Stomach smooth muscle (tissue), 2 donors: ENCODE data around the gene ALOX12B.

ENCODE experiments used
- H3K27ac ChIP-seq: one replicate; pipeline ENCODE4 v1.7.0; 2013; ENCODE audit warnings: mild to moderate bottlenecking, low read length, inconsistent platforms
- H3K27me3 ChIP-seq, 2 donors: one replicate each; pipeline ENCODE4 v1.7.0; 2013; ENCODE audit warnings: low read length in 2 of 2; ENCODE audit not compliant: insufficient read depth in 2 of 2, control insufficient read depth in 1 of 2
- H3K36me3 ChIP-seq, 2 donors: one replicate each; pipeline ENCODE4 v1.7.0; 2013; ENCODE audit warnings: low read length in 2 of 2; ENCODE audit not compliant: control insufficient read depth in 2 of 2, insufficient read depth in 2 of 2
- H3K4me1 ChIP-seq: one replicate; pipeline ENCODE4 v1.7.0; 2013; ENCODE audit warnings: low read length; ENCODE audit not compliant: control insufficient read depth, insufficient read depth
- H3K4me3 ChIP-seq, 2 donors: one replicate each; pipeline ENCODE4 v1.7.0; 2013; ENCODE audit warnings: low read length in 2 of 2
- H3K9ac ChIP-seq, 2 donors: one replicate each; pipeline ENCODE4 v1.7.0; 2013; ENCODE audit warnings: low read length in 2 of 2, mild to moderate bottlenecking in 1 of 2
- H3K9me3 ChIP-seq, 2 donors: one replicate each; pipeline ENCODE4 v1.7.0; 2013; ENCODE audit warnings: low read length in 2 of 2; ENCODE audit not compliant: control insufficient read depth in 2 of 2
- donor health status: healthy.
- donor health status: Pancreatic carcinoma.

Gene ALOX12B

GRCh38 chr17:8053600-8053999, 33.9 kb downstream of the ALOX12B start:
- Histone ChIP-seq H3K27me3 (peaks cover 16 to 22% of the 10 kb centered on the region in 2 donors), H3K27ac (no peak overlapping the region), H3K36me3 (no peaks in the 10 kb centered on the region), H3K9ac (no peak overlapping the region), H3K4me3 (no peak overlapping the region), H3K9me3 (no peaks in the 10 kb centered on the region), H3K4me1 (peaks cover 5% of the 10 kb centered on the region)

GRCh38 chr17:8052256-8053252, 35.0 kb downstream of the ALOX12B start:
- H3K27ac ChIP-seq, result no peak overlapping the region
- no peaks in the 10 kb centered on the region for H3K9me3 ChIP-seq
- H3K9ac ChIP-seq, result no peak overlapping the region
- no peak overlapping the region for H3K4me3 ChIP-seq
- no peaks in the 10 kb centered on the region for H3K36me3 ChIP-seq
- H3K27me3 ChIP-seq, result peaks cover 18 to 19% of the 10 kb centered on the region in 2 donors
- H3K4me1 ChIP-seq, result peaks cover under 1% of the 10 kb centered on the region

- H3K4me1 ChIP-seq, result no peaks in the 10 kb centered on the region
- H3K9ac ChIP-seq, result no peak overlapping the region
- no peak overlapping the region for H3K27ac ChIP-seq
Observed at GRCh38 chr17:8051831-8052230, 35.7 kb downstream of the ALOX12B start.

GRCh38 chr17:8048736-8049135, 38.8 kb downstream of the ALOX12B start:
- H3K27me3 ChIP-seq, result peaks cover 5 to 9% of the 10 kb centered on the region in 2 donors
- no peaks in the 10 kb centered on the region for H3K36me3 ChIP-seq
- no peak overlapping the region for H3K27ac ChIP-seq
- H3K4me1 ChIP-seq, result no peaks in the 10 kb centered on the region
- no peak overlapping the region for H3K4me3 ChIP-seq
- H3K9me3 ChIP-seq, result no peaks in the 10 kb centered on the region
- H3K9ac ChIP-seq, result no peak overlapping the region

More at GRCh38 chr17:8051831-8052230, 35.7 kb downstream of the ALOX12B start:
- H3K36me3 ChIP-seq, result no peaks in the 10 kb centered on the region
- H3K4me3 ChIP-seq, result no peak overlapping the region
- H3K27me3 ChIP-seq, result peaks cover 15% of the 10 kb centered on the region in 2 donors
- H3K9me3 ChIP-seq, result no peaks in the 10 kb centered on the region

GRCh38 chr17:8048236-8048635, 39.3 kb downstream of the ALOX12B start:
- no peaks in the 10 kb centered on the region for H3K9me3 ChIP-seq
- no peak overlapping the region for H3K27ac ChIP-seq

GRCh38 chr17:8047769-8048110, 39.8 kb downstream of the ALOX12B start:
- no peak overlapping the region for H3K27ac ChIP-seq
- H3K4me1 ChIP-seq, result no peaks in the 10 kb centered on the region
- no peaks in the 10 kb centered on the region for H3K9me3 ChIP-seq

More at GRCh38 chr17:8048236-8048635, 39.3 kb downstream of the ALOX12B start:
- Histone ChIP-seq H3K9ac (no peak overlapping the region), H3K4me1 (no peaks in the 10 kb centered on the region), H3K4me3 (no peak overlapping the region), H3K36me3 (no peaks in the 10 kb centered on the region), H3K27me3 (peaks cover 6 to 9% of the 10 kb centered on the region in 2 donors)

GRCh38 chr17:8046929-8047768, 40.4 kb downstream of the ALOX12B start:
- Histone ChIP-seq H3K4me3 (no peak overlapping the region), H3K9ac (no peak overlapping the region), H3K4me1 (no peaks in the 10 kb centered on the region), H3K9me3 (no peaks in the 10 kb centered on the region), H3K27me3 (peaks cover 8 to 9% of the 10 kb centered on the region in 2 donors), H3K27ac (no peak overlapping the region), H3K36me3 (no peaks in the 10 kb centered on the region)

More at GRCh38 chr17:8047769-8048110, 39.8 kb downstream of the ALOX12B start:
- Histone ChIP-seq H3K4me3 (no peak overlapping the region), H3K27me3 (peaks cover 8 to 9% of the 10 kb centered on the region in 2 donors), H3K36me3 (no peaks in the 10 kb centered on the region), H3K9ac (no peak overlapping the region)

- H3K27me3 ChIP-seq, result peaks cover 8 to 9% of the 10 kb centered on the region in 2 donors
- no peaks in the 10 kb centered on the region for H3K36me3 ChIP-seq
- no peaks in the 10 kb centered on the region for H3K4me1 ChIP-seq
- H3K9ac ChIP-seq, result no peak overlapping the region
- no peak overlapping the region for H3K27ac ChIP-seq
- no peaks in the 10 kb centered on the region for H3K9me3 ChIP-seq
- H3K4me3 ChIP-seq, result no peak overlapping the region
Observed at GRCh38 chr17:8046306-8046928, 41.1 kb downstream of the ALOX12B start.

GRCh38 chr17:8044819-8045810, 42.4 kb downstream of the ALOX12B start:
- no peaks in the 10 kb centered on the region for H3K9me3 ChIP-seq
- H3K4me3 ChIP-seq, result no peak overlapping the region
- H3K27ac ChIP-seq, result no peak overlapping the region
- peaks cover 8 to 10% of the 10 kb centered on the region in 2 donors for H3K27me3 ChIP-seq
- no peaks in the 10 kb centered on the region for H3K36me3 ChIP-seq
- H3K4me1 ChIP-seq, result no peaks in the 10 kb centered on the region
- no peak overlapping the region for H3K9ac ChIP-seq
